Epithelial cell of esophagus (primary cell): ENCODE measurements around the gene SEPSECS.

Experiments used
- DNase-seq: peaks from one replicate; pipeline ENCODE4 v3.0.0; 2010; ENCODE audit warnings: low read depth
- H3K4me3 ChIP-seq: 2 replicates; pipeline ENCODE4 v1.5.1; 2011; ENCODE audit warnings: mild to moderate bottlenecking, low read length, control low read depth
- TF ChIP-seq, protein P1 (sequence below): IDR thresholded peaks from 2 replicates; pipeline ENCODE4 v1.5.1; 2011; ENCODE audit warnings: low read depth, mild to moderate bottlenecking, low read length, control low read depth, inconsistent platforms; ENCODE audit not compliant: insufficient read depth; ENCODE audit errors: missing control alignments

SEPSECS gene

DNA sequence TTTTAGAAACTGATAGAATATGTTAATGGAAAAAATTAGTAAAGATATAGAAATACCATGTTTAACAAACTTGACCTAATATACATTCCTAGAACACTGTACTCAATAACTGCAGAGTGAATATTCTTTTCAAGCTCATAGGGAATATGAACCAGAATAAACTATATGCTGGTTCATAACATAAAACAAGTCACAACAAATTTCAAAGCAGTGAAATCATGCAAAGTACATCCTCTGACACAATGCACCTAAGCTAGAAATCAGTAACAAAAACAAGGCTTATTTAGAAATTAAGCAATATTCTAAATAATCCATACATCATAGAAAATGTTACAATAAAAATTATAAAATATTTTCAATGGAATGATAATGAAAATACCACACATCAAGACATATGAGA lies 9.2 kb upstream of the SEPSECS start:
- H3K4me3 ChIP-seq, result no peak overlapping the region
- DNase-seq, result peak; percentile 69
- TF ChIP-seq, protein P1, sequence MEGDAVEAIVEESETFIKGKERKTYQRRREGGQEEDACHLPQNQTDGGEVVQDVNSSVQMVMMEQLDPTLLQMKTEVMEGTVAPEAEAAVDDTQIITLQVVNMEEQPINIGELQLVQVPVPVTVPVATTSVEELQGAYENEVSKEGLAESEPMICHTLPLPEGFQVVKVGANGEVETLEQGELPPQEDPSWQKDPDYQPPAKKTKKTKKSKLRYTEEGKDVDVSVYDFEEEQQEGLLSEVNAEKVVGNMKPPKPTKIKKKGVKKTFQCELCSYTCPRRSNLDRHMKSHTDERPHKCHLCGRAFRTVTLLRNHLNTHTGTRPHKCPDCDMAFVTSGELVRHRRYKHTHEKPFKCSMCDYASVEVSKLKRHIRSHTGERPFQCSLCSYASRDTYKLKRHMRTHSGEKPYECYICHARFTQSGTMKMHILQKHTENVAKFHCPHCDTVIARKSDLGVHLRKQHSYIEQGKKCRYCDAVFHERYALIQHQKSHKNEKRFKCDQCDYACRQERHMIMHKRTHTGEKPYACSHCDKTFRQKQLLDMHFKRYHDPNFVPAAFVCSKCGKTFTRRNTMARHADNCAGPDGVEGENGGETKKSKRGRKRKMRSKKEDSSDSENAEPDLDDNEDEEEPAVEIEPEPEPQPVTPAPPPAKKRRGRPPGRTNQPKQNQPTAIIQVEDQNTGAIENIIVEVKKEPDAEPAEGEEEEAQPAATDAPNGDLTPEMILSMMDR, result no peak

DNA sequence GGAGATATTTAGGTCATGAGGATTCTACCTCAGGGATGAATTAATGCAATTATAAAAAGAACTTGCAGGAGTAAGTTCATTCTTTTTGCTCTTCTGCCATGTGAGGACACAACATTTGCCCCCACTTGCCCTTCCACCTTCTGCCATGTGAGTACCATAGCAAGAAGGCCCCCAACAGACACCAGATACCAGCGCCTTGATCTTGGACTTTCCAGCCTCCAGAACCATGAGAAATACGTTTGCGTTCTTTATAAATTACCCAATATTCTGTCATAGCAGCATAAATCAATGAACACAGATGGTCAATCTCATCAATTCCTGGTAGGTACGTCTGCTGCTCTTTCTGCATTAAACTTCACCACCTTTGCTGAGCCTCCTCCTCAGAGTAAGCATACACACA lies 5.7 kb upstream of the SEPSECS start:
- TF ChIP-seq, protein P1, result no peak
- no peak for DNase-seq
- no peak overlapping the region for H3K4me3 ChIP-seq

DNA sequence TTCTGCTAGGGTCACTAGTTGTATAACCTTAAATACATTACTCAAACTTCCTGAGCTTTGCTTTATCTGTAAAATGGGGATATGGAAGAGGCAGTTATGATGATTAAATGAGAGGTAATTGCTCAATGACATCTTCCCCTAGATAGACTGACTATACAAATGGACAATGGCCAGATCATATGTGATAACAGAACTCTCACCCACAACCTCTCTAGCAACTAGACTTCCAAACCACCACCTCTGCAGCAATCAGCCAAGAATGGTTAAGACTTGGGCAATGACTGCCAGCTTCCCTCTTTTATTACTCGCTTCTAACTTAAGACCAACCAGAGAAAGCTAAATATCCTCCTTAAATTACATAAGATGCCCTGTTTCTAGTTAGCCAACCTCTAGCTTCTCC lies 2.9 kb upstream of the SEPSECS start:
- TF ChIP-seq, protein P1, result no peak

DNA sequence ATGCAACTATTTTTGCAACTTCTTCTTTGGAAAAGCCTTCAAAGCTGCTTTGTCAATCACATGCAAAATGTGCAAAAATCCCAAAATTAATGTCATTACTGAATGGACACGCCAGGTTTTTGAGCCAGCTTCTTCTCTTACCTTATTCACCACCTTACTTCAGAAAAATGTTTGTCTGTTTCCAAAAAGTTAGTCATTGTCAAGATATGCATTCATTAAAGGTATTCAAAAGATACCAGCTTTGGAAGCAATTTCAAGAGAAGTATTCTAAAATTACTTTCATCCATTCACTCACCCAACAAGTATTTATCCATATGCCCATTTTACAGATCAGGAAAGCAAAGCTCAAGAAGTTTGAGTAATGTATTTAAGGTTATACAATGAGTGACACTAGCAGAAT lies 2.3 kb upstream of the SEPSECS start:
- TF ChIP-seq, protein P1, result no peak
- H3K4me3 ChIP-seq, result no peak overlapping the region

More for the DNA sequence above, 2.9 kb upstream of the SEPSECS start:
- no peak for DNase-seq
- H3K4me3 ChIP-seq, result no peak overlapping the region

DNA sequence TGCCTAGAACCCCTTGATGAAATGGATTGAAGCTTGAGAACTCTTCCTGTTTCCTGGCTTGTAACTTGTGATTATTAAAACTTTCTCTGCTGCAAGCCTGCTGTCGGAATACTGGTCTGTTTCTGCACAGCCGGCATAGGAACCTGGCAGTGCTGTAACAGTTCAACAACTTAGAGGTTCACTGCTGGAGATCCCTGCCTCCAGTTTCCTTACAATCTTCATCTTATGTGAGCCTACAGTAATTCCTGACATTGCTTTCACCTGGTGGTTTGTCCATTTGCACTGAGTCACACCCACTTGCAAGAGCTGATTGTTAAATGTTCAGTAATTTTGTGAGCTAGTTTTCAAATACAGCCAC lies 1.3 kb upstream of the SEPSECS start:
- peak; percentile 52 for DNase-seq
- H3K4me3 ChIP-seq, result peak overlapping the region; percentile 95
- TF ChIP-seq, protein P1, result no peak

More for the DNA sequence above, 2.3 kb upstream of the SEPSECS start:
- no peak for DNase-seq

DNA sequence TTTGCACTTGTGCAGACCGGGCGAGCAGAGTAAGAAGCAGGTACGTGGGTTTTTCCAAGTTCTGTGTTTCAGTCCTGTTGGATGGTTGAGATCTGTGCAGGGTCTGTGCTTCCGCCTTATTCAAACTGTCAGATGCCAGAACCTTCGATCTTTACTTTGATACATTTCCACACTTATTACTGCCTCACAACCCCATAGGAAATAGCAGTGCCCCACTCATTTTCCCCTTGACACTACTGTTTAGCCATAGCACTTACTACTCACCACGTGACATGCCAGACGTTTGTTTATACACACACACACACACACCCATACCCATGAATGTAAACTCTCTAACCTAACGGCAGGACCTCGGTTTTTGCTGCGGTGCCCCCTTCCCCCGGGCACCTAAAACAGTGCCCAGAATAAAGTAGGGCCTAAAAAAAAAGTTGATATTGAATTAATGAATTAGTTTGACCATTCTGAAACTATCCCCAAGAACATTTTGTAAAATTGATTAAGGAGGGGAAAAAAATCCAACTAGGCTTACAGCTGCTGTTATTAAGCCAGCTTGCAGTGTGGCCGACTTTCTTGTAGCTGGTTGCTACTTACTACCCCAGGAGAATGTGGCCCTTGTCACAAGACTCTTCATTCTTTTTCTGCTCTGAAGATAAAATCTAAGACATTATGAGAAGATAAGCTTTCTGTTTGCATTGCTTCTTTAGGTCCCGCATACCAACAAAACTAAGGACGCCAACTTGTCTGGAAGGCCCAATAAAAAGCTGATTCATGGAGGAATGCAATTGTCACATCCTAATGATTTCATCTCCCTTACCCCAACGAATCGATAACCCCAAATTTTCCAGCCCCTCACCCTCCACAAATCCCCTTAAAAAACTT lies 704 bp upstream of the SEPSECS start:
- TF ChIP-seq, protein P1, result no peak
- peak overlapping the region; percentile 95 for H3K4me3 ChIP-seq
- peak; percentile 3 for DNase-seq

DNA sequence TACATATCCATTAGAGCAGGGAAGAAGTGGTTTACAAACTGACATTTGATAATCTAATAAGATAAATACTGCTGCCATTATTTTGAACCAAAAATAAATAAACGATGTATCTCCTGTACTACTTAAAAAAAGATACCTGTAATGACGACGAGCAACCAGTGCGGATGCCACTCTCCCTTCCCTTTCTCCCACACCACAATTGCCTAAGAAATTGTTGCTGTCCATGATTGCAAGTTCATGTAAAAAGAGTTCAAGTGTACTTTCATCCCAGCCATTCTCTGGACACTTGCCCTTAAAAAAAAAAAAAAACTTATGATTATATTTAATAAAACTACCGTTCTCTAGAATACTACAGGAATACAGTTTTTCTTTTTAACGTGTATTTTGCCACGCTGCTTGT lies 1.4 kb downstream of the SEPSECS start:
- TF ChIP-seq, protein P1, result no peak
- no peak for DNase-seq
- peak overlapping the region; percentile 95 for H3K4me3 ChIP-seq
